Bronchial epithelial cell (primary cell): ENCODE measurements around the gene PROSER2. TPM values are rescaled to one million over a fixed set of nuclear protein-coding genes. Genes with fewer than 3 reads are reported as not detected.

Experiments
- DNase-seq: peaks from one replicate; pipeline ENCODE4 v3.0.0-alpha.2; 2010; ENCODE audit warnings: low read depth
- FAIRE-seq: peaks from 2 replicates; lab custom pipeline; 2011; peaks lifted over from hg19 to GRCh38; lab: Jason Lieb, UNC
- H3K27me3 ChIP-seq: 2 replicates; pipeline ENCODE4 v1.5.1; 2011; ENCODE audit warnings: low read length; ENCODE audit not compliant: control insufficient read depth, insufficient read depth
- H3K36me3 ChIP-seq: 2 replicates; pipeline ENCODE4 v1.5.1; 2011; ENCODE audit warnings: low read length; ENCODE audit not compliant: control insufficient read depth, insufficient read depth
- H3K4me3 ChIP-seq: 2 replicates; pipeline ENCODE4 v1.5.1; 2011; ENCODE audit warnings: mild to moderate bottlenecking, low read depth, low read length, control low read depth
- total RNA-seq: library from RNA; depleted of rRNA; stranded (reverse); fragments of >200 nt; gene quantifications from 2 replicates; pipeline ENCODE4 v1.2.1, GENCODE V29; 2014
- TF ChIP-seq, protein P1 (sequence below): IDR thresholded peaks from 2 replicates; pipeline ENCODE4 v1.5.1; 2011; ENCODE audit warnings: mild to moderate bottlenecking, moderate library complexity, low read length, control low read depth, inconsistent platforms; ENCODE audit not compliant: insufficient read depth, severe bottlenecking

Gene PROSER2
- total RNA-seq, 1 donor from 2014 or later = 20.8 TPM

DNA sequence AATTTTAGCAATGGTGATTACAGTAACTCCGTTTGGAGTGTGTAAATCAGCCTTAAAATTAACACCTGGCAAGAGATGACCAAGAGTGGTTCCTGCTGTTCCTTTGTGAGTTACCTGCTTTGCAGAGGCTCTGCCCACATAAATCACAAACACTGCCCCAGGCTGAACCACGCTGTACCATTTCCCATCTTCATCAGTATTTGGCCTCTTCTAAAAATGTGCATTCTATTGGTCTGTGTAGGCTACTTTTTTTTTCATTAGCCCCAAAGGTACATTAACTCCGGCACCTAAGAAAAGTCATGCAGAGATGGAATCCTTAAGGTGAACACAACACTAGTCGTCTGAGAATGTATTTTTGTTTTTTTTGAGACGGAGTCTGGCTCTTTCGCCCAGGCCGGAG lies 96.1 kb downstream of the PROSER2 start:
- peaks cover 4% of the 10 kb centered on the region for H3K36me3 ChIP-seq
- FAIRE-seq = no peak

More for the DNA sequence above, 96.1 kb downstream of the PROSER2 start:
- H3K27me3 ChIP-seq = no peaks in the 10 kb centered on the region
- no peak overlapping the region for H3K4me3 ChIP-seq
- TF ChIP-seq, protein P1, sequence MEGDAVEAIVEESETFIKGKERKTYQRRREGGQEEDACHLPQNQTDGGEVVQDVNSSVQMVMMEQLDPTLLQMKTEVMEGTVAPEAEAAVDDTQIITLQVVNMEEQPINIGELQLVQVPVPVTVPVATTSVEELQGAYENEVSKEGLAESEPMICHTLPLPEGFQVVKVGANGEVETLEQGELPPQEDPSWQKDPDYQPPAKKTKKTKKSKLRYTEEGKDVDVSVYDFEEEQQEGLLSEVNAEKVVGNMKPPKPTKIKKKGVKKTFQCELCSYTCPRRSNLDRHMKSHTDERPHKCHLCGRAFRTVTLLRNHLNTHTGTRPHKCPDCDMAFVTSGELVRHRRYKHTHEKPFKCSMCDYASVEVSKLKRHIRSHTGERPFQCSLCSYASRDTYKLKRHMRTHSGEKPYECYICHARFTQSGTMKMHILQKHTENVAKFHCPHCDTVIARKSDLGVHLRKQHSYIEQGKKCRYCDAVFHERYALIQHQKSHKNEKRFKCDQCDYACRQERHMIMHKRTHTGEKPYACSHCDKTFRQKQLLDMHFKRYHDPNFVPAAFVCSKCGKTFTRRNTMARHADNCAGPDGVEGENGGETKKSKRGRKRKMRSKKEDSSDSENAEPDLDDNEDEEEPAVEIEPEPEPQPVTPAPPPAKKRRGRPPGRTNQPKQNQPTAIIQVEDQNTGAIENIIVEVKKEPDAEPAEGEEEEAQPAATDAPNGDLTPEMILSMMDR = no peak
- no peak for DNase-seq

Other genes starting within 250 kb of the PROSER2 start
- gene USP6NL, start 211.7 kb upstream of the PROSER2 start, total RNA-seq = 8.7 and 15.9 TPM in 2 replicates
- gene ECHDC3, start 81.0 kb upstream of the PROSER2 start, total RNA-seq = 1.6 and 10.0 TPM in 2 replicates
- 16.1 and 26.0 TPM in 2 replicates for gene UPF2, start 219.5 kb downstream of the PROSER2 start, total RNA-seq
- gene DHTKD1, start 245.6 kb downstream of the PROSER2 start, total RNA-seq = 18.4 and 20.9 TPM in 2 replicates